Erythroblast (primary cell): ENCODE results near the gene SCUBE1.

ENCODE experiments used
- GATA1 ChIP-seq: IDR thresholded peaks from 2 replicates; pipeline ENCODE4 v1.6.1; 2011; ENCODE audit warnings: low read depth, mild to moderate bottlenecking, control low read depth, low read length, moderate library complexity
- POLR2A ChIP-seq: IDR thresholded peaks from 2 replicates; pipeline ENCODE4 v1.6.1; 2011; ENCODE audit warnings: mild to moderate bottlenecking, low read length

DNA sequence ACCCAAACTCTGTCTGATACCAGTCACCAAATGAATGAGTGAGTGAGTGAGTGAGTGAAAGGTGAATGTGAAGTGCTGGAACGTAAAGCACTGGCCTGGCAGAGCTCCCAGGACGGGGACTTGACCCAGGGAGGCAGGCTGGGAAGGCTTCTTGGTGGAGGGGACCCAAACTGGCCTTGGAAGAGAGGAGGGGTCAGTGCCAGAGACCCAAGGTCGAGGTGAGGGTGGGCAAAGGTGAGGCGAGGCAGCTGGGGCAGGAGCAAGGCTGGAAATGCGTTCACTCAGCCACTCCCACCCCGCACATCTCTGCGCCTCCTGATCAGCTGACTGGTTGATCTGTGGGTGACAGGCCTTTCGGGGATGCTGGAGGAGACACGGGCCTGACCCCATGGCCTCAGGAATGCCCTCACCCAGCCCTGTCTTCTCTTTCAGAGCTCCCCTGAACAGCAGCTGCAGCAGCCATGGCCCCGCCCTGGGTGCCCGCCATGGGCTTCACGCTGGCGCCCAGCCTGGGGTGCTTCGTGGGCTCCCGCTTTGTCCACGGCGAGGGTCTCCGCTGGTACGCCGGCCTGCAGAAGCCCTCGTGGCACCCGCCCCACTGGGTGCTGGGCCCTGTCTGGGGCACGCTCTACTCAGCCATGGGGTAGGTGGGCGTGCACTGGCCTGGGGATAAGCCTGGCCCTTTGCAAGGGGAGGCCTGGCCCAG is 184.2 kb downstream of the SCUBE1 start:
- TF ChIP-seq POLR2A = no peak
- TF ChIP-seq GATA1 = no peak
